ENCODE results near the gene HINFP. TPM values are rescaled to one million over a fixed set of nuclear protein-coding genes. Genes with fewer than 3 reads are reported as not detected.

The HINFP gene
- total and polyA plus RNA-seq, 9 of the 15 experiments (the other 6 are each of a cell fraction or from before 2014, with no cell fraction given): 13.8 to 34.1 (median 22.5) TPM

DNA sequence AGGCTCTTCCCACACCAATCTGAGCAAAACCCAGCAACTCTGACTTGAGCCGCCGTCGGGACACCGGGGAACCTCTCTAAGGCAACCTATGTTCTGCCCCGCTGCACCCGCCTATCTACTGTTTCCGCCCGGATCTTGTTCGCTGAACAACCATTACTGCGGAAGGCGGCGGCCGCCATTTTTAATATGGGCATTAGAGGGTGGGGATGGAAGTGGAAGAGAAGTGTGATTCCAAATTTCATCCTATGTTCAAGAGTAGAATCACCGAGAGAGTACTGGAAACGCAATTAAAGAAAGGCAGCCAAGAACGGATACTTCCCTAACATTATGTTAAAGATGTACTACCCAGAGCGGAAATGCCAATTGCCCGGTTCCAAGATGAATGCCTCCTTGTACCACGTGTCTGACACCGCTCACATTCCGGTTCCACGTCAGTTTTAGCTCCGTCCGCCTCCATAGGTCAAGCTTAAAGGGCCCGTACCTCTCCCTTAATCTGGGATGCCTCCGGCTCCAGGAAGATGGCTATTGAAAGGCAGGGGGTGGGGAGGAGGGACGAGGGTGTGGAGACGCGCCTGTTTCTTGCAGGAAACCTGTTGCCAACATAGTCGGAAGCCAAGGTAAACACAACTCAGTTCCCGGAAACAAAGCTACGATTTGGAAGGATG is 19.5 kb upstream of the HINFP start, which contains the start of gene DPAGT1 (continued):
- TF ChIP-seq, protein P1, sequence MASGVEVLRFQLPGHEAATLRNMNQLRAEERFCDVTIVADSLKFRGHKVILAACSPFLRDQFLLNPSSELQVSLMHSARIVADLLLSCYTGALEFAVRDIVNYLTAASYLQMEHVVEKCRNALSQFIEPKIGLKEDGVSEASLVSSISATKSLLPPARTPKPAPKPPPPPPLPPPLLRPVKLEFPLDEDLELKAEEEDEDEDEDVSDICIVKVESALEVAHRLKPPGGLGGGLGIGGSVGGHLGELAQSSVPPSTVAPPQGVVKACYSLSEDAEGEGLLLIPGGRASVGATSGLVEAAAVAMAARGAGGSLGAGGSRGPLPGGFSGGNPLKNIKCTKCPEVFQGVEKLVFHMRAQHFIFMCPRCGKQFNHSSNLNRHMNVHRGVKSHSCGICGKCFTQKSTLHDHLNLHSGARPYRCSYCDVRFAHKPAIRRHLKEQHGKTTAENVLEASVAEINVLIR (CRISPR knock-in tag; IDR thresholded peaks at IDR 0.05): no peak
- TF ChIP-seq NR2C2 (CRISPR knock-in tag; IDR thresholded peaks at IDR 0.05) (no peak), NR2C2 (tag; IDR thresholded peaks at IDR 0.05) (peak; percentile 97), NFIC (IDR thresholded peaks at IDR 0.05) (no peak; the same call in 1 of the 2 replicates), CBX2 (IDR thresholded peaks at IDR 0.05; ENCODE audit: insufficient read depth, low read length, poor library complexity, severe bottlenecking) (no peak), POU5F1 (IDR thresholded peaks at IDR 0.05; ENCODE audit: borderline replicate concordance, low read depth, low read length, partially characterized antibody) (no peak), ELF2 (CRISPR knock-in tag; IDR thresholded peaks at IDR 0.05) (peak; percentile 83), ZKSCAN3 (CRISPR knock-in tag; IDR thresholded peaks at IDR 0.05) (no peak), KLF1 (tag; IDR thresholded peaks at IDR 0.05) (0 out of 2 replicates have a peak, but pooled peaks have one; percentile 44), ESRRB (CRISPR knock-in tag; IDR thresholded peaks at IDR 0.05; ENCODE audit: borderline replicate concordance) (no peak), MBD2 (IDR thresholded peaks at IDR 0.05; ENCODE audit: borderline replicate concordance, low read depth) (peak; percentile 83), SNRNP70 (optimal IDR thresholded peaks at IDR 0.05; ENCODE audit: low read depth, low read length) (no peak), ARNT (IDR thresholded peaks at IDR 0.05) (peak; percentile 55 to 80; a peak in 2 of 4 replicates), ZNF830 (CRISPR knock-in tag; IDR thresholded peaks at IDR 0.05) (no peak), TGIF2 (CRISPR knock-in tag; IDR thresholded peaks at IDR 0.05) (peak; percentile 86; the same call in 1 of the 2 replicates), HDAC1 (IDR thresholded peaks at IDR 0.05) (peak in 1 of 2 experiments; percentile 95; a peak in 2 of 4 replicates)
- TF ChIP-seq, protein P2, sequence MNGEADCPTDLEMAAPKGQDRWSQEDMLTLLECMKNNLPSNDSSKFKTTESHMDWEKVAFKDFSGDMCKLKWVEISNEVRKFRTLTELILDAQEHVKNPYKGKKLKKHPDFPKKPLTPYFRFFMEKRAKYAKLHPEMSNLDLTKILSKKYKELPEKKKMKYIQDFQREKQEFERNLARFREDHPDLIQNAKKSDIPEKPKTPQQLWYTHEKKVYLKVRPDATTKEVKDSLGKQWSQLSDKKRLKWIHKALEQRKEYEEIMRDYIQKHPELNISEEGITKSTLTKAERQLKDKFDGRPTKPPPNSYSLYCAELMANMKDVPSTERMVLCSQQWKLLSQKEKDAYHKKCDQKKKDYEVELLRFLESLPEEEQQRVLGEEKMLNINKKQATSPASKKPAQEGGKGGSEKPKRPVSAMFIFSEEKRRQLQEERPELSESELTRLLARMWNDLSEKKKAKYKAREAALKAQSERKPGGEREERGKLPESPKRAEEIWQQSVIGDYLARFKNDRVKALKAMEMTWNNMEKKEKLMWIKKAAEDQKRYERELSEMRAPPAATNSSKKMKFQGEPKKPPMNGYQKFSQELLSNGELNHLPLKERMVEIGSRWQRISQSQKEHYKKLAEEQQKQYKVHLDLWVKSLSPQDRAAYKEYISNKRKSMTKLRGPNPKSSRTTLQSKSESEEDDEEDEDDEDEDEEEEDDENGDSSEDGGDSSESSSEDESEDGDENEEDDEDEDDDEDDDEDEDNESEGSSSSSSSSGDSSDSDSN (IDR thresholded peaks at IDR 0.05; ENCODE audit: borderline replicate concordance in 1 of 2, low read depth in 2 of 2, low read length in 2 of 2): peak; percentile 70 to 73; a peak in 2 of 4 replicates
- TF ChIP-seq, protein P3, sequence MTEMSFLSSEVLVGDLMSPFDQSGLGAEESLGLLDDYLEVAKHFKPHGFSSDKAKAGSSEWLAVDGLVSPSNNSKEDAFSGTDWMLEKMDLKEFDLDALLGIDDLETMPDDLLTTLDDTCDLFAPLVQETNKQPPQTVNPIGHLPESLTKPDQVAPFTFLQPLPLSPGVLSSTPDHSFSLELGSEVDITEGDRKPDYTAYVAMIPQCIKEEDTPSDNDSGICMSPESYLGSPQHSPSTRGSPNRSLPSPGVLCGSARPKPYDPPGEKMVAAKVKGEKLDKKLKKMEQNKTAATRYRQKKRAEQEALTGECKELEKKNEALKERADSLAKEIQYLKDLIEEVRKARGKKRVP (CRISPR knock-in tag; IDR thresholded peaks at IDR 0.05): 0 out of 2 replicates have a peak, but pooled peaks have one; percentile 23
